ENCODE measurements around the gene HSPA1L.
"Not testable (repeated sequence)": the region's sequence is repeated elsewhere in the genome, so short reads cannot be mapped to it uniquely, and the experiment has no call there.

HSPA1L gene

DNA sequence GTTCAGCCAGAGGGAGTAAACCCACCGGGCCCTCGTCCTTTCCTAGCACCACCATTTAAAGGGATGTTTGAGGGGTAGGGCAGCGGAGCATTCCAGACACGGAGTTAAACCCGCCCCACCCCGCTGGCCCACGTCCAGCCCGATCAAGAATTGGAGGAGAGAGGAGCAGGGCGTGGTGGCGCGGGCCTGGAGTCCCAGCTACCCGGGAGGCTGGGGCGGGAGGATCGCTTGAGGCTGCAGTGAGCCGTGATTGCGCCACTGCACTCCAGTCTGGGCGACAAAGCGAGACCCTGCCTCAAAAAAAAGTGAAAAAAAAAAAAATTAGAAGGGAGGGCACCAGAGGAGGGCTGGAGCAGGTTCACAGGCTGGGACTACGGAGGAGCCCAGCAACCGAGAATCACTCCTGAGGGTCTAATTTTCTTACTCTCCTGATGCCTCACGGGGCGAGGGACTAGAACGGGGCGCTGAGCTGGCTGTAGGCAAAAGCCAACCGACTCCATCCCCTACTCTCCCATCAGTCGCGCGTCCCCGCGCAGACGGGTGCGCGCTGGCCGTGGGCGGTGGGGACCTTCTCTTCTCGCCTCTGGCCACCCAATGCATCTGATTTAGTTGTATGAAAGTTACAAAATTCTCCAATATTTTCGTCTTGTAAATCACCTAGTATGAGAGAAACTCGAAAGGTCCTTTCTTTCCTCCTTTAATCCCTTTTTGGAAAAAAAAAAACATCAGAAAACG lies 6.4 kb upstream of the HSPA1L start:
- peak overlapping the region; percentile 85 for H3K4me3 ChIP-seq (ENCODE audit: low read depth, low read length, poor library complexity, severe bottlenecking)
- H3K4me2 ChIP-seq (ENCODE audit: low read length): peak overlapping the region; percentile 93
- H3K9ac ChIP-seq (ENCODE audit: low read length): peak overlapping the region; percentile 96
- TF ChIP-seq, protein P1, sequence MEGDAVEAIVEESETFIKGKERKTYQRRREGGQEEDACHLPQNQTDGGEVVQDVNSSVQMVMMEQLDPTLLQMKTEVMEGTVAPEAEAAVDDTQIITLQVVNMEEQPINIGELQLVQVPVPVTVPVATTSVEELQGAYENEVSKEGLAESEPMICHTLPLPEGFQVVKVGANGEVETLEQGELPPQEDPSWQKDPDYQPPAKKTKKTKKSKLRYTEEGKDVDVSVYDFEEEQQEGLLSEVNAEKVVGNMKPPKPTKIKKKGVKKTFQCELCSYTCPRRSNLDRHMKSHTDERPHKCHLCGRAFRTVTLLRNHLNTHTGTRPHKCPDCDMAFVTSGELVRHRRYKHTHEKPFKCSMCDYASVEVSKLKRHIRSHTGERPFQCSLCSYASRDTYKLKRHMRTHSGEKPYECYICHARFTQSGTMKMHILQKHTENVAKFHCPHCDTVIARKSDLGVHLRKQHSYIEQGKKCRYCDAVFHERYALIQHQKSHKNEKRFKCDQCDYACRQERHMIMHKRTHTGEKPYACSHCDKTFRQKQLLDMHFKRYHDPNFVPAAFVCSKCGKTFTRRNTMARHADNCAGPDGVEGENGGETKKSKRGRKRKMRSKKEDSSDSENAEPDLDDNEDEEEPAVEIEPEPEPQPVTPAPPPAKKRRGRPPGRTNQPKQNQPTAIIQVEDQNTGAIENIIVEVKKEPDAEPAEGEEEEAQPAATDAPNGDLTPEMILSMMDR (IDR thresholded peaks at IDR 0.05; ENCODE audit: low read length): no peak
- no peak for TF ChIP-seq EZH2 (IDR thresholded peaks at IDR 0.05; ENCODE audit: borderline replicate concordance, low read length)
- no peaks in the 10 kb centered on the region for H4K20me1 ChIP-seq (ENCODE audit: insufficient read depth, low read length)
- no peaks in the 10 kb centered on the region for H3K9me2 ChIP-seq (ENCODE audit: low read depth, low read length)
- H3K9me3 ChIP-seq (ENCODE audit: low read length): no peaks in the 10 kb centered on the region
- H2AFZ ChIP-seq (ENCODE audit: low read length): peak overlapping the region; percentile 35
- H3K79me2 ChIP-seq (ENCODE audit: insufficient read depth, low read length): no peaks in the 10 kb centered on the region
- peak overlapping the region; percentile 93 for H3K27ac ChIP-seq (ENCODE audit: low read depth, low read length, poor library complexity, severe bottlenecking)
- peaks cover 34% of the 10 kb centered on the region for H3K4me1 ChIP-seq (ENCODE audit: insufficient read depth, low read length, severe bottlenecking)
- H3F3A ChIP-seq (ENCODE audit: insufficient read depth, low read length): no peaks in the 10 kb centered on the region
- no peaks in the 10 kb centered on the region for H3K36me3 ChIP-seq (ENCODE audit: insufficient read depth, low read length)
- H3K27me3 ChIP-seq (ENCODE audit: insufficient read depth, low read length): no peaks in the 10 kb centered on the region

DNA sequence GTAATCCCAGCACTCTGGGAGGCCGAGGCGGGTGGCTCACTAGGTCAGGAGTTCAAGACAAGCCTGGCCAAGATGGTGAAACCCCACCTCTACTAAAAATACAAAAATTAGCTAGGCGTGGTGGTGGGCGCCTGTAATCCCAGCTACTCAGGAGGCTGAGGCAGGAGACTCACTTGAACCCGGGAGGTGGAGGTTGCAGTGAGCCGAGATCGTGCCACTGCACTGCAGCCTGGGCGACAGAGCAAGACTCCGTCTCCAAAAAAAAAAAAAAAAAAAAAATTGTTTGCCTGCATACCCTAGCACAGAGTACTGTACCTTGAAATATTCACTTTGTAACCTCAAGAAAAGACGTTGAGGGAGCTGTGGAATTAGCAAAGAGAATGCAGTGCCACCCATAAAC lies 5.3 kb upstream of the HSPA1L start:
- not testable (repeated sequence) for H3K9me3 ChIP-seq (ENCODE audit: low read length); H3F3A ChIP-seq (ENCODE audit: insufficient read depth, low read length); H2AFZ ChIP-seq (ENCODE audit: low read length); H3K4me3 ChIP-seq (ENCODE audit: low read depth, low read length, poor library complexity, severe bottlenecking); H3K36me3 ChIP-seq (ENCODE audit: insufficient read depth, low read length); H3K27ac ChIP-seq (ENCODE audit: low read depth, low read length, poor library complexity, severe bottlenecking); H3K9ac ChIP-seq (ENCODE audit: low read length); H3K9me2 ChIP-seq (ENCODE audit: low read depth, low read length); H4K20me1 ChIP-seq (ENCODE audit: insufficient read depth, low read length); H3K4me2 ChIP-seq (ENCODE audit: low read length); H3K79me2 ChIP-seq (ENCODE audit: insufficient read depth, low read length); H3K27me3 ChIP-seq (ENCODE audit: insufficient read depth, low read length)
- peaks cover 23% of the 10 kb centered on the region for H3K4me1 ChIP-seq (ENCODE audit: insufficient read depth, low read length, severe bottlenecking)

DNA sequence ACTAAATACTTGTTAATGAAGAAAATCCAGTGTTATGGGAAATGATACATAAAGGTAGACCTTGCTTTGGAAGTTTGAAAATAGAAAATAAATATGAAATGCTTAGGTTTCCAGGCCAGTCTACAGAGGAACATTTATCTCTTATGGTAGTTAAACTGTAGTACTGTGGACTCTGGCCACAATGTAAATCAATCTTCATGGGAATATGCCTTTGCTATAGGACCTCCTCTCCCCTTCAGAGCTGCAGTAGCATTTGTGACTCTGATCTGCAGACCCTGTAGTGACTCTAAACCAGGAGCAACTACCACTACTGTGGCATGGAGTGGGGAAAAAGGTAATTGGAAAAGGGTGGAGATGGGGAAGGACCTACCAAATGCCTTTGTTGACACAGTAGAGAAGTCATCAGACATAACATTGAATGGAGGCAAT lies 4.8 kb upstream of the HSPA1L start:
- no peak overlapping the region for H3K27ac ChIP-seq (ENCODE audit: low read depth, low read length, poor library complexity, severe bottlenecking)
- H3K9me2 ChIP-seq (ENCODE audit: low read depth, low read length): no peaks in the 10 kb centered on the region
- H3K4me3 ChIP-seq (ENCODE audit: low read depth, low read length, poor library complexity, severe bottlenecking): no peak overlapping the region
- H4K20me1 ChIP-seq (ENCODE audit: insufficient read depth, low read length): no peaks in the 10 kb centered on the region
- no peaks in the 10 kb centered on the region for H3K79me2 ChIP-seq (ENCODE audit: insufficient read depth, low read length)
- no peak overlapping the region for H2AFZ ChIP-seq (ENCODE audit: low read length)
- TF ChIP-seq, protein P1 (IDR thresholded peaks at IDR 0.05; ENCODE audit: low read length): no peak
- no peak for TF ChIP-seq EZH2 (IDR thresholded peaks at IDR 0.05; ENCODE audit: borderline replicate concordance, low read length)
- no peaks in the 10 kb centered on the region for H3F3A ChIP-seq (ENCODE audit: insufficient read depth, low read length)
- peaks cover 20% of the 10 kb centered on the region for H3K4me1 ChIP-seq (ENCODE audit: insufficient read depth, low read length, severe bottlenecking)
- H3K9ac ChIP-seq (ENCODE audit: low read length): no peak overlapping the region
- H3K27me3 ChIP-seq (ENCODE audit: insufficient read depth, low read length): no peaks in the 10 kb centered on the region; the same call in 1 of the 2 replicates
- no peak overlapping the region for H3K4me2 ChIP-seq (ENCODE audit: low read length)
- H3K36me3 ChIP-seq (ENCODE audit: insufficient read depth, low read length): no peaks in the 10 kb centered on the region
- no peaks in the 10 kb centered on the region for H3K9me3 ChIP-seq (ENCODE audit: low read length)

DNA sequence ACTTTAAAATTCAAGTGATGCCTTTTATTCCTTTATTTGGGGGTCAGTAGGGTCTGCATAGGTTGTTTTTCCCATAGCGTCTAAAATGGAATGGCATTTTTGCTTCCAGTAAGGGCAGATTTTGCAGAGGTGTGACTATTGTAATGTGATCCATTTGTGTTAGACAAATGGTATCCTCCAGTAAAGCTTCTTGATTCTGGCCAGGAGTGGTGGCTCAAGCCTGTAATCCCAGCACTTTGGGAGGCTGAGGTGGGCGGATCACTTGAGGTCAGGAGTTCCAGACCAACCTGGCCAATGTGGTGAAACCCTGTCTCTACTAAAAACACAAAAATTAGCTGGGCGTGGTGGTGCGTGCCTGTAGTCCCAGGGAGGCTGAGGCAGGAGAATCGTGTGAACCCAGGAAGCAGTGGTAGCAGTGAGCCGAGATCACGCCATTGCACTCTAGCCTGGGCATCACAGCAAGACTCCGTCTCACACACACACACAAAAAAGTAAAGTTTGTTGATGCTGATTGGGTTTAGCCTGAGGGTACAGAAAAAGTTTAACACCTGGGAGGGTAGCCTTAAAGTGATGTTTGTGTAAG lies 2.9 kb upstream of the HSPA1L start:
- not testable (repeated sequence) for H4K20me1 ChIP-seq (ENCODE audit: insufficient read depth, low read length); H3K4me3 ChIP-seq (ENCODE audit: low read depth, low read length, poor library complexity, severe bottlenecking); H3K4me2 ChIP-seq (ENCODE audit: low read length); H3F3A ChIP-seq (ENCODE audit: insufficient read depth, low read length); H3K27ac ChIP-seq (ENCODE audit: low read depth, low read length, poor library complexity, severe bottlenecking); H3K9ac ChIP-seq (ENCODE audit: low read length); H3K79me2 ChIP-seq (ENCODE audit: insufficient read depth, low read length); H3K27me3 ChIP-seq (ENCODE audit: insufficient read depth, low read length); H3K9me2 ChIP-seq (ENCODE audit: low read depth, low read length); H3K9me3 ChIP-seq (ENCODE audit: low read length); H3K36me3 ChIP-seq (ENCODE audit: insufficient read depth, low read length)
- peak overlapping the region; percentile 39; the same call in 1 of the 2 replicates for H2AFZ ChIP-seq (ENCODE audit: low read length)
- peaks cover 22% of the 10 kb centered on the region for H3K4me1 ChIP-seq (ENCODE audit: insufficient read depth, low read length, severe bottlenecking)
